GM12878 (cell line): ENCODE measurements around the gene ADD2. TPM values are rescaled to one million over a fixed set of nuclear protein-coding genes. Genes with fewer than 3 reads are reported as not detected.

Experiments
- ATAC-seq: fragments of 200-7000 bp; cut with Tn5 transposase; 3 replicates; pipeline ENCODE4 v1.9.1; 2020; ENCODE audit warnings: mild to moderate bottlenecking, moderate library complexity
- BruUV-seq: library from RNA; stranded (reverse); fragments of 400-500 nt; replicated peaks from 2 replicates; lab custom pipeline; 2021; lab: Mats Ljungman, UMichigan
- CTCF ChIA-PET: fragments of 300-600 bp; sonication (Branson Sonifier 250); formaldehyde crosslinking; extraction: SDS; loops from one replicate; lab custom pipeline; 2021; ENCODE audit warnings: inconsistent platforms; lab: Yijun Ruan, JAX
- POLR2A ChIA-PET: fragments of 350-600 bp; formaldehyde crosslinking; extraction: SDS; loops from one replicate; lab custom pipeline; 2021; ENCODE audit warnings: inconsistent platforms; lab: Charles Lee
- RAD21 ChIA-PET: fragments of 300-600 bp; sonication (Branson Sonifier 250); formaldehyde crosslinking; loops from one replicate; lab custom pipeline; 2023; ENCODE audit warnings: antibody characterized with exemption; ENCODE audit not compliant: unreplicated experiment; lab: Charles Lee
- SMC1A ChIA-PET: fragments of 300-600 bp; sonication (Branson Sonifier 250); formaldehyde crosslinking; loops from one replicate; lab custom pipeline; 2023; ENCODE audit not compliant: unreplicated experiment, uncharacterized antibody; lab: Charles Lee
- DNase-seq: peaks from one replicate; pipeline ENCODE4 v3.0.0-alpha.2; 2011; ENCODE audit warnings: low read depth, low spot score
- FAIRE-seq: peaks from 3 replicates; lab custom pipeline; 2011; peaks lifted over from hg19 to GRCh38; lab: Jason Lieb, UNC
- H2AFZ ChIP-seq: 2 replicates; pipeline ENCODE4 v1.6.0; 2011; ENCODE audit warnings: low read depth, low read length, control low read depth; ENCODE audit not compliant: control insufficient read depth
- H3K27ac ChIP-seq: 2 replicates; pipeline ENCODE4 v1.5.1; 2011; ENCODE audit warnings: control low read depth; ENCODE audit not compliant: control insufficient read depth, insufficient read depth
- H3K27me3 ChIP-seq, 2 experiments: replicated peaks in 1 of 2; 2 replicates each; pipeline versions ENCODE4 v1.6.0 to v1.6.1; 2011; ENCODE audit warnings: low read length in 1 of 2; ENCODE audit not compliant: control insufficient read depth in 2 of 2, insufficient read depth in 2 of 2
- H3K36me3 ChIP-seq, 2 experiments: 2 replicates each; pipeline ENCODE4 v1.5.1; 2011; ENCODE audit warnings: low read length in 1 of 2; ENCODE audit not compliant: control insufficient read depth in 2 of 2, insufficient read depth in 2 of 2
- H3K4me1 ChIP-seq: 2 replicates; pipeline ENCODE4 v1.6.1; 2011; ENCODE audit warnings: mild to moderate bottlenecking, low read length, moderate library complexity, mixed read lengths; ENCODE audit not compliant: control insufficient read depth, insufficient read depth
- H3K4me2 ChIP-seq: 2 replicates; pipeline ENCODE4 v1.6.0; 2011; ENCODE audit warnings: control low read depth; ENCODE audit not compliant: control insufficient read depth, insufficient read depth
- H3K4me3 ChIP-seq: fragments of 200-600 bp; sonication (generic); 2 replicates; pipeline ENCODE4 v1.5.1; 2016
- H3K79me2 ChIP-seq: 2 replicates; pipeline ENCODE4 v1.6.0; 2011; ENCODE audit warnings: low read length; ENCODE audit not compliant: control insufficient read depth, insufficient read depth
- H3K9ac ChIP-seq: 2 replicates; pipeline ENCODE4 v1.8.0; 2011; ENCODE audit warnings: low read length, control low read depth, mixed read lengths; ENCODE audit not compliant: control insufficient read depth, insufficient read depth
- H3K9me3 ChIP-seq: replicated peaks from 3 replicates; pipeline ENCODE4 v1.5.1; 2011; ENCODE audit warnings: mild to moderate bottlenecking, low read length; ENCODE audit not compliant: control insufficient read depth, insufficient read depth
- H4K20me1 ChIP-seq: 2 replicates; pipeline ENCODE4 v1.6.0; 2011; ENCODE audit not compliant: control insufficient read depth, insufficient read depth
- ESRRA ChIP-seq: IDR thresholded peaks from 2 replicates; pipeline ENCODE4 v1.6.1; 2012; ENCODE audit warnings: mild to moderate bottlenecking, low read length, improper control_type of control experiment
- EZH2 ChIP-seq: IDR thresholded peaks from 2 replicates; pipeline ENCODE4 v1.6.1; 2012; ENCODE audit warnings: low read depth, mild to moderate bottlenecking, control low read depth, inconsistent platforms, low read length, borderline replicate concordance; ENCODE audit not compliant: control insufficient read depth
- HDAC2 ChIP-seq: fragments of 200-600 bp; sonication (generic); IDR thresholded peaks from 2 replicates; pipeline ENCODE4 v1.6.1; 2017
- HDGF ChIP-seq: fragments of 450-650 bp; IDR thresholded peaks from 2 replicates; pipeline ENCODE4 v1.6.1; 2016; ENCODE audit warnings: antibody characterized with exemption
- KAT2A ChIP-seq: conservative IDR thresholded peaks from 2 replicates; pipeline ENCODE4 v1.6.1; 2011; ENCODE audit warnings: low read depth, low read length; ENCODE audit not compliant: control insufficient read depth
- MXI1 ChIP-seq: fragments of 150-350 bp; IDR thresholded peaks from 2 replicates; pipeline ENCODE4 v1.6.1; 2011; ENCODE audit warnings: low read depth, mild to moderate bottlenecking, inconsistent platforms, low read length, improper control_type of control experiment
- NFXL1 ChIP-seq: fragments of 450-650 bp; IDR thresholded peaks from 2 replicates; pipeline ENCODE4 v1.6.1; 2017; ENCODE audit warnings: antibody characterized with exemption, mild to moderate bottlenecking, borderline replicate concordance
- PML ChIP-seq: IDR thresholded peaks from 2 replicates; pipeline ENCODE4 v1.6.1; 2012; ENCODE audit warnings: low read length, inconsistent platforms
- RAD21 ChIP-seq: IDR thresholded peaks from 2 replicates; pipeline ENCODE4 v1.6.1; 2011; ENCODE audit warnings: mild to moderate bottlenecking, low read depth, low read length, moderate library complexity; ENCODE audit not compliant: insufficient read depth
- SIX5 ChIP-seq: IDR thresholded peaks from 2 replicates; pipeline ENCODE4 v1.6.1; 2011; ENCODE audit warnings: mild to moderate bottlenecking, low read depth, low read length, moderate library complexity; ENCODE audit not compliant: severe bottlenecking
- SMAD1 ChIP-seq: fragments of 450-650 bp; IDR thresholded peaks from 2 replicates; pipeline ENCODE4 v1.6.1; 2018; ENCODE audit warnings: mild to moderate bottlenecking, low read depth; ENCODE audit not compliant: partially characterized antibody
- SP1 ChIP-seq: IDR thresholded peaks from one replicate; pipeline ENCODE4 v1.6.1; 2011; ENCODE audit warnings: low read depth, low read length
- SUPT20H ChIP-seq: IDR thresholded peaks from 2 replicates; pipeline ENCODE4 v1.6.1; 2011; ENCODE audit warnings: low read depth, mild to moderate bottlenecking, low read length, moderate library complexity, borderline replicate concordance; ENCODE audit not compliant: control insufficient read depth
- WGBS: methylation state at CpG from one replicate; pipeline ENCODE4 v1.1.6; 2016; ENCODE audit warnings: low lambda C conversion rate; ENCODE audit not compliant: insufficient replicate concordance, insufficient coverage; ENCODE audit errors: missing lambda C conversion rate; 5-methylcytosine and 5-hydroxymethylcytosine counted together
- in situ Hi-C: fragments of 300-500 bp; cut with MboI; formaldehyde crosslinking; loops from 9 replicates; pipeline ENCODE4 v1.14.3; 2018; ENCODE audit warnings: mixed read lengths
- intact Hi-C: fragments of 100-400 bp; cut with micrococcal nuclease; formaldehyde crosslinking; loops from one replicate; pipeline ENCODE4 v1.14.2; 2022; ENCODE audit not compliant: unreplicated experiment
- polyA plus RNA-seq, 11 experiments: library from polyadenylated mRNA; depleted of rRNA in 4 of 11; unstranded in 6 of 11; stranded (reverse) in 5 of 11; fragments of >200 nt; fragmentation: Nextera tagmentation in 4 of 11; fragmentation: Illumina TruSeq in 1 of 11; extraction: Ambion mirVana in 4 of 11; extraction: Trizol in 1 of 11; gene quantifications; 1 replicate in 1 of 11; 2 replicates in 10 of 11; pipeline versions ENCODE4 v1.2.1 to v1.2.3, GENCODE V29; 2011 to 2016; ENCODE audit warnings: inconsistent platforms in 2 of 11, missing spikeins in 2 of 11, low read depth in 1 of 11
- total RNA-seq, 4 experiments: library from RNA; depleted of rRNA in 3 of 4; stranded (reverse); fragments of >200 nt in 3 of 4; fragmentation: Illumina TruSeq in 1 of 4; extraction: Trizol in 1 of 4; gene quantifications; 2 replicates each; pipeline versions ENCODE4 v1.2.1 to v1.2.3, GENCODE V29; 2013 to 2021
- TF ChIP-seq, protein P1 (sequence below): IDR thresholded peaks from 2 replicates; pipeline ENCODE4 v1.6.1; 2011; ENCODE audit warnings: low read depth, low read length, improper control_type of control experiment, borderline replicate concordance
- TF ChIP-seq, protein P2 (sequence below): fragments of 450-650 bp; IDR thresholded peaks from 2 replicates; pipeline ENCODE4 v1.6.1; 2017; ENCODE audit warnings: mild to moderate bottlenecking
- TF ChIP-seq, protein P3 (sequence below): fragments of 150-350 bp; IDR thresholded peaks from 2 replicates; pipeline ENCODE4 v1.6.1; 2014; ENCODE audit warnings: mild to moderate bottlenecking, low read depth, low read length
- TF ChIP-seq, protein P4 (sequence below): IDR thresholded peaks from 2 replicates; pipeline ENCODE4 v1.6.1; 2011; ENCODE audit warnings: borderline replicate concordance, low read depth, mild to moderate bottlenecking, moderate library complexity, low read length; ENCODE audit not compliant: insufficient read depth, poor library complexity, severe bottlenecking
- TF ChIP-seq, protein P5 (sequence below): IDR thresholded peaks from 2 replicates; pipeline ENCODE4 v1.6.1; 2012; ENCODE audit warnings: low read depth, low read length, improper control_type of control experiment

The ADD2 gene
- total and polyA plus RNA-seq, 10 of the 15 experiments (the other 5 are each of a cell fraction or from before 2014, with no cell fraction given): 0.05 to 0.13 (median 0.08) TPM; not detected in 7

DNA sequence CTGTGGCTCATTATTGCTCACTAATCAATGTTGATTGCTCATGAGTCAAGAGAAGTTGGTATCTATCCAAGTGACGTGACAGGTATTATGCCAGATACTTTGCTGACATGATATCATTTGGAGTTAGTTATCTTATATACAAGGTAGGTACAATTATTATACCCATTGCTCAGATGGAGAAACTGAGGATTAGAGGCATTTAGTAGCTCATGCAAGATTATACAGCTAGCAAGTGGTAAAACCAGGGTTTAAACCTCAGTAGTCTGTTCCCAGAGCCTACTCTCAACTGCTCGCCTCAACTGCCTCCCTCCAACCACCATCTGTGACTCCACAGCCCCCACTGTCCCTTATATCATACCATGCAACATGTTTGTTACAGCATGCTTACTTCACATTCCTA, 16.3 kb upstream of the ADD2 start:
- Histone ChIP-seq H2AFZ (no peak overlapping the region), H3K27me3 (peaks cover 0 to 2% of the 10 kb centered on the region in 2 experiments; a peak in 3 of 4 replicates), H3K4me2 (no peak overlapping the region), H3K36me3 (no peaks in the 10 kb centered on the region), H3K79me2 (no peaks in the 10 kb centered on the region), H3K4me1 (no peaks in the 10 kb centered on the region), H3K27ac (no peak overlapping the region), H3K9ac (no peak overlapping the region), H4K20me1 (no peaks in the 10 kb centered on the region), H3K9me3 (no peaks in the 10 kb centered on the region), H3K4me3 (no peak overlapping the region)
- in situ Hi-C loops (no loop called here), intact Hi-C loops (loop anchor here (2.0 to 10.0 kb wide), 2 partner anchors 100 to 128 kb away; no protein-coding TSS in a partner anchor)
- ChIA-PET CTCF (interaction anchor here (1.5 kb wide), 1 partner anchor 164 kb away, joined by 5 read pairs; no protein-coding TSS in a partner anchor), RAD21 (interaction anchor here (1.5 kb wide), 1 partner anchor 480 kb away, joined by 4 read pairs; no protein-coding TSS in a partner anchor), SMC1A (no interaction called here), POLR2A (no interaction called here)
- FAIRE-seq: no peak
- TF ChIP-seq SMAD1 (no peak), NFXL1 (no peak), SP1 (no peak), HDGF (no peak), MXI1 (no peak), PML (no peak), ESRRA (no peak), HDAC2 (no peak), EZH2 (no peak), SUPT20H (no peak), KAT2A (no peak), SIX5 (no peak), RAD21 (no peak)
- TF ChIP-seq, protein P1, sequence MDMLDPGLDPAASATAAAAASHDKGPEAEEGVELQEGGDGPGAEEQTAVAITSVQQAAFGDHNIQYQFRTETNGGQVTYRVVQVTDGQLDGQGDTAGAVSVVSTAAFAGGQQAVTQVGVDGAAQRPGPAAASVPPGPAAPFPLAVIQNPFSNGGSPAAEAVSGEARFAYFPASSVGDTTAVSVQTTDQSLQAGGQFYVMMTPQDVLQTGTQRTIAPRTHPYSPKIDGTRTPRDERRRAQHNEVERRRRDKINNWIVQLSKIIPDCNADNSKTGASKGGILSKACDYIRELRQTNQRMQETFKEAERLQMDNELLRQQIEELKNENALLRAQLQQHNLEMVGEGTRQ: no peak
- TF ChIP-seq, protein P2, sequence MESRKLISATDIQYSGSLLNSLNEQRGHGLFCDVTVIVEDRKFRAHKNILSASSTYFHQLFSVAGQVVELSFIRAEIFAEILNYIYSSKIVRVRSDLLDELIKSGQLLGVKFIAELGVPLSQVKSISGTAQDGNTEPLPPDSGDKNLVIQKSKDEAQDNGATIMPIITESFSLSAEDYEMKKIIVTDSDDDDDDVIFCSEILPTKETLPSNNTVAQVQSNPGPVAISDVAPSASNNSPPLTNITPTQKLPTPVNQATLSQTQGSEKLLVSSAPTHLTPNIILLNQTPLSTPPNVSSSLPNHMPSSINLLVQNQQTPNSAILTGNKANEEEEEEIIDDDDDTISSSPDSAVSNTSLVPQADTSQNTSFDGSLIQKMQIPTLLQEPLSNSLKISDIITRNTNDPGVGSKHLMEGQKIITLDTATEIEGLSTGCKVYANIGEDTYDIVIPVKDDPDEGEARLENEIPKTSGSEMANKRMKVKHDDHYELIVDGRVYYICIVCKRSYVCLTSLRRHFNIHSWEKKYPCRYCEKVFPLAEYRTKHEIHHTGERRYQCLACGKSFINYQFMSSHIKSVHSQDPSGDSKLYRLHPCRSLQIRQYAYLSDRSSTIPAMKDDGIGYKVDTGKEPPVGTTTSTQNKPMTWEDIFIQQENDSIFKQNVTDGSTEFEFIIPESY: no peak
- TF ChIP-seq, protein P3, sequence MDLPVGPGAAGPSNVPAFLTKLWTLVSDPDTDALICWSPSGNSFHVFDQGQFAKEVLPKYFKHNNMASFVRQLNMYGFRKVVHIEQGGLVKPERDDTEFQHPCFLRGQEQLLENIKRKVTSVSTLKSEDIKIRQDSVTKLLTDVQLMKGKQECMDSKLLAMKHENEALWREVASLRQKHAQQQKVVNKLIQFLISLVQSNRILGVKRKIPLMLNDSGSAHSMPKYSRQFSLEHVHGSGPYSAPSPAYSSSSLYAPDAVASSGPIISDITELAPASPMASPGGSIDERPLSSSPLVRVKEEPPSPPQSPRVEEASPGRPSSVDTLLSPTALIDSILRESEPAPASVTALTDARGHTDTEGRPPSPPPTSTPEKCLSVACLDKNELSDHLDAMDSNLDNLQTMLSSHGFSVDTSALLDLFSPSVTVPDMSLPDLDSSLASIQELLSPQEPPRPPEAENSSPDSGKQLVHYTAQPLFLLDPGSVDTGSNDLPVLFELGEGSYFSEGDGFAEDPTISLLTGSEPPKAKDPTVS: no peak
- TF ChIP-seq, protein P4, sequence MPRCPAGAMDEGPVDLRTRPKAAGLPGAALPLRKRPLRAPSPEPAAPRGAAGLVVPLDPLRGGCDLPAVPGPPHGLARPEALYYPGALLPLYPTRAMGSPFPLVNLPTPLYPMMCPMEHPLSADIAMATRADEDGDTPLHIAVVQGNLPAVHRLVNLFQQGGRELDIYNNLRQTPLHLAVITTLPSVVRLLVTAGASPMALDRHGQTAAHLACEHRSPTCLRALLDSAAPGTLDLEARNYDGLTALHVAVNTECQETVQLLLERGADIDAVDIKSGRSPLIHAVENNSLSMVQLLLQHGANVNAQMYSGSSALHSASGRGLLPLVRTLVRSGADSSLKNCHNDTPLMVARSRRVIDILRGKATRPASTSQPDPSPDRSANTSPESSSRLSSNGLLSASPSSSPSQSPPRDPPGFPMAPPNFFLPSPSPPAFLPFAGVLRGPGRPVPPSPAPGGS: no peak
- TF ChIP-seq, protein P5, sequence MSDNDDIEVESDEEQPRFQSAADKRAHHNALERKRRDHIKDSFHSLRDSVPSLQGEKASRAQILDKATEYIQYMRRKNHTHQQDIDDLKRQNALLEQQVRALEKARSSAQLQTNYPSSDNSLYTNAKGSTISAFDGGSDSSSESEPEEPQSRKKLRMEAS: no peak
- BruUV-seq: no TSS peak
- 15% methylated on average over 2 of the region's 2 CpGs for WGBS
- DNase-seq: no peak
- no peak for ATAC-seq
